ENCODE results near the gene PRDM15.

The PRDM15 gene

GRCh38 chr21:41885341-41886024 is 6.3 kb upstream of the PRDM15 start:
- no peak for DNase-seq (ENCODE audit: low spot score)

- no peak for DNase-seq (ENCODE audit: low spot score)
Observed at GRCh38 chr21:41884501-41885030, 5.4 kb upstream of the PRDM15 start.

GRCh38 chr21:41883582-41883981 is 4.4 kb upstream of the PRDM15 start:
- DNase-seq (ENCODE audit: low spot score), result no peak

GRCh38 chr21:41881051-41881450 is 1.9 kb upstream of the PRDM15 start:
- DNase-seq (ENCODE audit: low spot score), result no peak

GRCh38 chr21:41880153-41880552 is 1.0 kb upstream of the PRDM15 start:
- no peak for DNase-seq (ENCODE audit: low spot score)

GRCh38 chr21:41878831-41879189 is 334 bp downstream of the PRDM15 start:
- peak; percentile 65 for DNase-seq (ENCODE audit: low spot score)

GRCh38 chr21:41877901-41878830 is 978 bp downstream of the PRDM15 start:
- DNase-seq (ENCODE audit: low spot score), result peak; percentile 29

- no peak for DNase-seq (ENCODE audit: low spot score)
Observed at GRCh38 chr21:41876928-41877652, 2.1 kb downstream of the PRDM15 start.

- no peak for DNase-seq (ENCODE audit: low spot score)
Observed at GRCh38 chr21:41876396-41876795, 2.7 kb downstream of the PRDM15 start.

GRCh38 chr21:41875086-41875485 is 4.1 kb downstream of the PRDM15 start:
- no peak for DNase-seq (ENCODE audit: low spot score)

- no peak for DNase-seq (ENCODE audit: low spot score)
Observed at GRCh38 chr21:41874611-41875010, 4.5 kb downstream of the PRDM15 start.

GRCh38 chr21:41873426-41873825 is 5.7 kb downstream of the PRDM15 start:
- DNase-seq (ENCODE audit: low spot score), result no peak

GRCh38 chr21:41873005-41873404 is 6.1 kb downstream of the PRDM15 start:
- DNase-seq (ENCODE audit: low spot score), result no peak

- DNase-seq (ENCODE audit: low spot score), result no peak
Observed at GRCh38 chr21:41871293-41872030, 7.7 kb downstream of the PRDM15 start.

GRCh38 chr21:41869771-41870170 is 9.4 kb downstream of the PRDM15 start:
- no peak for DNase-seq (ENCODE audit: low spot score)

GRCh38 chr21:41868062-41868710 is 11.0 kb downstream of the PRDM15 start:
- no peak for DNase-seq (ENCODE audit: low spot score)

- no peak for DNase-seq (ENCODE audit: low spot score)
Observed at GRCh38 chr21:41867313-41867712, 11.8 kb downstream of the PRDM15 start.

GRCh38 chr21:41866274-41866809 is 12.8 kb downstream of the PRDM15 start:
- no peak for DNase-seq (ENCODE audit: low spot score)

- no peak for DNase-seq (ENCODE audit: low spot score)
Observed at GRCh38 chr21:41865002-41865777, 14.0 kb downstream of the PRDM15 start.
